ENCODE measurements around the gene GSTA1.

GRCh38 chr6:52787917-52788316, 15.7 kb downstream of the GSTA1 start:
- TF ChIP-seq POLR2A (IDR thresholded peaks at IDR 0.05) (no peak), CTCF (IDR thresholded peaks at IDR 0.05) (no peak)
